Measurements from ENCODE around the gene PTPRN2. TPM values are rescaled to one million over a fixed set of nuclear protein-coding genes. Genes with fewer than 3 reads are reported as not detected.

Gene PTPRN2
- total RNA-seq, 1 donor = 0.09 TPM

- no peak for TF ChIP-seq CTCF (IDR thresholded peaks at IDR 0.05; ENCODE audit: insufficient read depth, low read length)
- no peak overlapping the region for H3K4me3 ChIP-seq (ENCODE audit: low read depth, low read length)
- DNase-seq (ENCODE audit: low read depth) = no peak
These were observed 224.4 kb downstream of the PTPRN2 start for GRCh38 chr7:158362912-158363905.

GRCh38 chr7:158362001-158362400 is 225.6 kb downstream of the PTPRN2 start:
- DNase-seq (ENCODE audit: low read depth) = no peak
- TF ChIP-seq CTCF (IDR thresholded peaks at IDR 0.05; ENCODE audit: insufficient read depth, low read length) = no peak
- no peak overlapping the region for H3K4me3 ChIP-seq (ENCODE audit: low read depth, low read length)

- TF ChIP-seq CTCF (IDR thresholded peaks at IDR 0.05; ENCODE audit: insufficient read depth, low read length) = no peak
- no peak overlapping the region for H3K4me3 ChIP-seq (ENCODE audit: low read depth, low read length)
- no peak for DNase-seq (ENCODE audit: low read depth)
These were observed 226.2 kb downstream of the PTPRN2 start for GRCh38 chr7:158361326-158361946.

- TF ChIP-seq CTCF (IDR thresholded peaks at IDR 0.05; ENCODE audit: insufficient read depth, low read length) = no peak
- no peak overlapping the region for H3K4me3 ChIP-seq (ENCODE audit: low read depth, low read length)
- DNase-seq (ENCODE audit: low read depth) = no peak
These were observed 228.5 kb downstream of the PTPRN2 start for GRCh38 chr7:158358926-158359645.

GRCh38 chr7:158357898-158358821 is 229.5 kb downstream of the PTPRN2 start:
- H3K4me3 ChIP-seq (ENCODE audit: low read depth, low read length) = no peak overlapping the region
- DNase-seq (ENCODE audit: low read depth) = no peak
- TF ChIP-seq CTCF (IDR thresholded peaks at IDR 0.05; ENCODE audit: insufficient read depth, low read length) = no peak

Measured in fibroblast of the aortic adventitia (primary cell).